ENCODE results near the gene DCUN1D2.

- TF ChIP-seq EZH2 (IDR thresholded peaks at IDR 0.05; ENCODE audit: borderline replicate concordance, low read depth, low read length, poor library complexity, severe bottlenecking) (no peak), CTCF (conservative IDR thresholded peaks at IDR 0.05; ENCODE audit: low read depth, low read length) (no peak)
These were observed 18.0 kb downstream of the DCUN1D2 start for GRCh38 chr13:113472355-113473025.
